A549 treated with dexamethasone at 1 μM for 4 hours (cell line): ENCODE measurements around the gene CLN3. TPM values are rescaled to one million over a fixed set of nuclear protein-coding genes. Genes with fewer than 3 reads are reported as not detected.

Experiments
- total RNA-seq: library from RNA; stranded (reverse); fragments of 200-300 nt; extraction: Qiagen RNA extraction; gene quantifications from 5 replicates; pipeline ENCODE4 v1.2.3, GENCODE V29; 2022

CLN3 gene
- 19.7 to 44.0 TPM (median 35.6 TPM) in 5 replicates for total RNA-seq

DNA sequence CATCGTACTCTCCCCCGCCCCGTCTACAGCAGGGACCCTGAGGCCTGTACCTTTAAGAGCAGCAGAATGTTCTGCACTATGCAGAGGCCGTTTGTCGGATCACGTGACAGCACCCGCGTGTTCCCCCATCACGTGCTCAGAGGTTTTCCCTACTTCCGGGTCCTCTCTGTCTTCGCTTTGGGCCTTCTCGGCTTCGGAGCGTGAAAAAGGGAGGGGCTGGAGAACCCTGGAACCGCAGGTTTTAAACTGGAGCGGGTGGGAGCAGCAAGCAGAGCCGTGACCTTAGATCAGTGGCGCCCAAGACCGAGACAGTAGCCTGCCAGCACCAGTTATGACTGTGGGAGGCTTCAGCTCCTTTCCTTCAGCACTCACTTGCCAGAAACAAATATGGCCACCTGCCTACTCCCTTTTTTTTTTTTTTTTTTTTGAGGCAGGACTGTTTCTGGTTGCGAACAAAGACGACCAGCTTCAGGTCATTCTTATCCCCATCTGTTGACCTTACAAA is at the start of gene CLN3:
Gene CLN3 (minus strand): TSS at position 105 of the 505 bp plus-strand sequence. CDS start 315 bp downstream, outside the sequence.

GRCh38 chr16:28538733-28539596 is 47.1 kb upstream of the CLN3 start, which contains the start of gene NUPR1:
TSS of gene NUPR1 (minus strand) at chr16:28538974. CDS start at chr16:28538907, 67 bp downstream.

GRCh38 chr16:28494121-28494851 is 2.4 kb upstream of the CLN3 start, which contains the start of gene APOBR:
TSS of gene APOBR (plus strand) at chr16:28494643. CDS start at chr16:28494682, 39 bp downstream.

Other genes starting within 250 kb of the CLN3 start
- 0.16 to 0.47 TPM (median 0.36 TPM) in 5 replicates for gene SBK1, start 199.5 kb downstream of the CLN3 start, total RNA-seq
- gene NPIPB6, start 128.6 kb downstream of the CLN3 start, total RNA-seq, result 1.5 to 2.3 TPM (median 1.6 TPM) in 5 replicates
- 69.7 to 108 TPM (median 77.8 TPM) in 5 replicates for gene EIF3CL, start 88.2 kb downstream of the CLN3 start, total RNA-seq
- gene NPIPB7, start 19.7 kb downstream of the CLN3 start, total RNA-seq, result 0.11 to 0.38 TPM (median 0.22 TPM) in 3 of 5 replicates, not detected in the others
- gene APOBR, start 2.6 kb upstream of the CLN3 start, total RNA-seq, result 0.06 to 0.08 TPM (median 0.06 TPM) in 4 of 5 replicates, not detected in the other
- not detected in 5 replicates for gene IL27, start 14.8 kb upstream of the CLN3 start, total RNA-seq
- 10.5 to 19.3 TPM (median 15.5 TPM) in 5 replicates for gene NUPR1, start 46.9 kb upstream of the CLN3 start, total RNA-seq
- gene SGF29, start 61.8 kb upstream of the CLN3 start, total RNA-seq, result 21.1 to 27.1 TPM (median 24.0 TPM) in 5 replicates
- gene SULT1A2, start 105.0 kb upstream of the CLN3 start, total RNA-seq, result 0.05 to 0.15 TPM (median 0.09 TPM) in 3 of 5 replicates, not detected in the others
- gene SULT1A1, start 118.0 kb upstream of the CLN3 start, total RNA-seq, result 5.1 to 6.0 TPM (median 5.4 TPM) in 5 replicates
- 0.25 to 0.66 TPM (median 0.35 TPM) in 4 of 5 replicates, not detected in the other for gene NPIPB8, start 146.0 kb upstream of the CLN3 start, total RNA-seq
- gene EIF3C, start 219.4 kb upstream of the CLN3 start, total RNA-seq, result 198 to 442 TPM (median 410 TPM) in 5 replicates